HEK293 (cell line): ENCODE data around the gene CEP55.

Experiments used
- CTCF ChIA-PET: fragments of 350-600 bp; formaldehyde crosslinking; extraction: SDS; loops from one replicate; lab custom pipeline; 2021; ENCODE audit warnings: antibody characterized with exemption; lab: Yijun Ruan, JAX
- POLR2A ChIA-PET: fragments of 300-600 bp; formaldehyde crosslinking; extraction: SDS; loops from one replicate; lab custom pipeline; 2020; ENCODE audit warnings: antibody characterized with exemption, inconsistent platforms; lab: Yijun Ruan, JAX
- H3K27ac ChIP-seq: fragments of 200-500 bp; sonication (Bioruptor generic); 2 replicates; pipeline ENCODE4 v1.5.1; 2014; ENCODE audit warnings: low read depth, low read length, control low read depth, inconsistent platforms; ENCODE audit errors: extremely low read depth
- H3K36me3 ChIP-seq, 2 experiments: fragments of 200-500 bp in 1 of 2; sonication (Bioruptor generic) in 1 of 2; 1 replicate in 1 of 2; 2 replicates in 1 of 2; pipeline ENCODE4 v1.5.1; 2014 to 2017; ENCODE audit warnings: inconsistent platforms in 2 of 2, low read length in 2 of 2; ENCODE audit not compliant: control insufficient read depth in 2 of 2, insufficient read depth in 1 of 2
- H3K4me1 ChIP-seq: fragments of 200-500 bp; sonication (Bioruptor generic); 2 replicates; pipeline ENCODE4 v1.5.1; 2014; ENCODE audit warnings: mild to moderate bottlenecking, low read length, inconsistent platforms; ENCODE audit not compliant: control insufficient read depth, insufficient read depth
- H3K4me3 ChIP-seq: 2 replicates; pipeline ENCODE4 v1.5.1; 2011; ENCODE audit warnings: low read depth, mild to moderate bottlenecking, control low read depth, low read length, moderate library complexity
- H3K9me3 ChIP-seq: fragments of 200-500 bp; sonication (Bioruptor generic); 2 replicates; pipeline ENCODE4 v1.5.1; 2014; ENCODE audit warnings: low read depth, low read length, inconsistent platforms; ENCODE audit not compliant: control insufficient read depth, insufficient read depth
- ATF2 ChIP-seq: fragments of 450-650 bp; formaldehyde crosslinking; IDR thresholded peaks from 2 replicates; pipeline ENCODE4 v1.5.1; 2016; ENCODE audit warnings: missing biosample characterization, missing genetic modification characterization, low read depth
- GLIS1 ChIP-seq: fragments of 450-650 bp; formaldehyde crosslinking; IDR thresholded peaks from 2 replicates; pipeline ENCODE4 v1.5.1; 2016; ENCODE audit warnings: missing biosample characterization, missing genetic modification characterization
- HOXD13 ChIP-seq: sonication (generic); formaldehyde crosslinking; IDR thresholded peaks from 2 replicates; pipeline ENCODE4 v1.8.0; 2022; ENCODE audit warnings: missing genetic modification reagents, borderline replicate concordance
- IKZF3 ChIP-seq: fragments of 450-650 bp; IDR thresholded peaks from 2 replicates; pipeline ENCODE4 v1.5.0; 2018; ENCODE audit warnings: missing biosample characterization, mild to moderate bottlenecking, missing genetic modification characterization, moderate library complexity
- INSM2 ChIP-seq: fragments of 450-650 bp; formaldehyde crosslinking; IDR thresholded peaks from 2 replicates; pipeline ENCODE4 v1.5.1; 2016; ENCODE audit warnings: missing biosample characterization, missing genetic modification characterization
- KLF9 ChIP-seq: fragments of 450-650 bp; formaldehyde crosslinking; IDR thresholded peaks from 2 replicates; pipeline ENCODE4 v1.5.1; 2016; ENCODE audit warnings: missing biosample characterization, missing genetic modification characterization, low read depth
- SALL2 ChIP-seq: fragments of 450-650 bp; formaldehyde crosslinking; IDR thresholded peaks from 2 replicates; pipeline ENCODE4 v1.5.0; 2017; ENCODE audit warnings: missing biosample characterization, mild to moderate bottlenecking, missing genetic modification characterization, borderline replicate concordance
- SP2 ChIP-seq: fragments of 450-650 bp; formaldehyde crosslinking; IDR thresholded peaks from 2 replicates; pipeline ENCODE4 v1.5.1; 2016; ENCODE audit warnings: missing biosample characterization, missing genetic modification characterization
- ZBTB21 ChIP-seq: fragments of 450-650 bp; formaldehyde crosslinking; IDR thresholded peaks from 2 replicates; pipeline ENCODE4 v1.5.1; 2017; ENCODE audit warnings: missing biosample characterization, missing genetic modification characterization
- ZBTB48 ChIP-seq: fragments of 450-650 bp; formaldehyde crosslinking; IDR thresholded peaks from 2 replicates; pipeline ENCODE4 v1.5.1; 2016; ENCODE audit warnings: missing biosample characterization, missing genetic modification characterization
- ZNF138 ChIP-seq: fragments of 450-650 bp; formaldehyde crosslinking; IDR thresholded peaks from 2 replicates; pipeline ENCODE4 v1.5.1; 2016; ENCODE audit warnings: missing biosample characterization, missing genetic modification characterization, borderline replicate concordance
- ZNF184 ChIP-seq: fragments of 450-650 bp; IDR thresholded peaks from 2 replicates; pipeline ENCODE4 v1.5.1; 2018; ENCODE audit warnings: missing biosample characterization, mild to moderate bottlenecking, missing genetic modification characterization
- ZNF19 ChIP-seq: fragments of 450-650 bp; formaldehyde crosslinking; IDR thresholded peaks from 2 replicates; pipeline ENCODE4; 2016; ENCODE audit warnings: missing biosample characterization, missing genetic modification characterization, low read depth
- ZNF221 ChIP-seq: fragments of 450-650 bp; formaldehyde crosslinking; IDR thresholded peaks from 2 replicates; pipeline ENCODE4 v1.5.1; 2017; ENCODE audit warnings: missing biosample characterization, missing genetic modification characterization, borderline replicate concordance
- ZNF280C ChIP-seq: fragments of 450-650 bp; formaldehyde crosslinking; IDR thresholded peaks from 2 replicates; pipeline ENCODE4 v1.5.1; 2016; ENCODE audit warnings: missing biosample characterization, missing genetic modification characterization
- ZNF311 ChIP-seq: fragments of 450-650 bp; formaldehyde crosslinking; IDR thresholded peaks from 2 replicates; pipeline ENCODE4 v1.5.1; 2017; ENCODE audit warnings: missing biosample characterization, missing genetic modification characterization, borderline replicate concordance
- ZNF404 ChIP-seq: fragments of 450-650 bp; formaldehyde crosslinking; IDR thresholded peaks from 2 replicates; pipeline ENCODE4 v1.5.1; 2017; ENCODE audit warnings: missing biosample characterization, missing genetic modification characterization
- ZNF449 ChIP-seq: fragments of 450-650 bp; formaldehyde crosslinking; IDR thresholded peaks from 2 replicates; pipeline ENCODE4 v1.5.1; 2017; ENCODE audit warnings: missing biosample characterization, mild to moderate bottlenecking, missing genetic modification characterization, moderate library complexity
- ZNF488 ChIP-seq: fragments of 450-650 bp; formaldehyde crosslinking; IDR thresholded peaks from 2 replicates; pipeline ENCODE4 v1.5.1; 2016; ENCODE audit warnings: missing biosample characterization, missing genetic modification characterization
- ZNF501 ChIP-seq: fragments of 450-650 bp; formaldehyde crosslinking; IDR thresholded peaks from 2 replicates; pipeline ENCODE4 v1.5.1; 2016; ENCODE audit warnings: missing biosample characterization, missing genetic modification characterization
- ZNF521 ChIP-seq: fragments of 450-650 bp; formaldehyde crosslinking; IDR thresholded peaks from 2 replicates; pipeline ENCODE4 v1.5.1; 2017; ENCODE audit warnings: missing biosample characterization, mild to moderate bottlenecking, missing genetic modification characterization
- ZNF530 ChIP-seq: fragments of 450-650 bp; formaldehyde crosslinking; IDR thresholded peaks from 2 replicates; pipeline ENCODE4 v1.5.1; 2016; ENCODE audit warnings: low read depth, missing biosample characterization, missing genetic modification characterization
- ZNF560 ChIP-seq: fragments of 450-650 bp; formaldehyde crosslinking; IDR thresholded peaks from 2 replicates; pipeline ENCODE4 v1.5.1; 2017; ENCODE audit warnings: missing biosample characterization, missing genetic modification characterization, borderline replicate concordance
- ZNF623 ChIP-seq: fragments of 450-650 bp; formaldehyde crosslinking; IDR thresholded peaks from 2 replicates; pipeline ENCODE4 v1.5.1; 2016; ENCODE audit warnings: missing biosample characterization, missing genetic modification characterization
- ZNF791 ChIP-seq: fragments of 450-650 bp; formaldehyde crosslinking; IDR thresholded peaks from 2 replicates; pipeline ENCODE4 v1.5.1; 2016; ENCODE audit warnings: missing biosample characterization, missing genetic modification characterization
- ZNF792 ChIP-seq: fragments of 450-650 bp; formaldehyde crosslinking; IDR thresholded peaks from 2 replicates; pipeline ENCODE4 v1.5.1; 2016; ENCODE audit warnings: missing biosample characterization, missing genetic modification characterization

Gene CEP55

GRCh38 chr10:93509816-93510215 lies 13.4 kb downstream of the CEP55 start:
- Histone ChIP-seq H3K4me3 (no peak overlapping the region), H3K9me3 (no peaks in the 10 kb centered on the region), H3K36me3 (peaks cover 46 to 75% of the 10 kb centered on the region in 2 experiments; a peak in 2 of 3 replicates), H3K4me1 (no peaks in the 10 kb centered on the region), H3K27ac (no peak overlapping the region)
- CTCF ChIA-PET: interaction anchor here (0.5 to 12.6 kb wide), 11 partner anchors 14 to 222 kb away, joined by 3 to 129 read pairs (median 4); partner anchors contain the start of gene MYOF
- POLR2A ChIA-PET: interaction anchor here (1.8 kb wide), 1 partner anchor 14 kb away, joined by 7 read pairs; the partner anchor contains the start of gene CEP55
- TF ChIP-seq ZNF501: no peak
- no peak for TF ChIP-seq ZNF280C
- no peak for TF ChIP-seq SP2
- no peak for TF ChIP-seq ZNF311 (tag by site-specific recombination)
- TF ChIP-seq ZNF138 (tag by site-specific recombination): no peak
- no peak for TF ChIP-seq ZNF488 (tag by site-specific recombination)
- no peak for TF ChIP-seq IKZF3 (tag by site-specific recombination)
- TF ChIP-seq GLIS1 (tag by site-specific recombination): no peak
- no peak for TF ChIP-seq INSM2 (tag by site-specific recombination)
- TF ChIP-seq ZNF560 (tag by site-specific recombination): no peak
- TF ChIP-seq ZBTB48 (tag by site-specific recombination): no peak
- no peak for TF ChIP-seq ZNF221
- TF ChIP-seq ZNF623 (tag by site-specific recombination): no peak
- no peak for TF ChIP-seq SALL2 (tag by site-specific recombination)
- no peak for TF ChIP-seq ZNF404 (tag by site-specific recombination)
- TF ChIP-seq ZNF19: no peak
- TF ChIP-seq, all 188 proteins: peak for 0

- TF ChIP-seq ZNF791 (tag by site-specific recombination) (no peak), ZNF449 (tag by site-specific recombination) (no peak), ZNF530 (tag by site-specific recombination) (no peak), ZNF521 (tag by site-specific recombination) (no peak), HOXD13 (CRISPR knock-in tag) (no peak), KLF9 (tag by site-specific recombination) (no peak), ZNF792 (tag by site-specific recombination) (no peak), ZBTB48 (tag by site-specific recombination) (no peak), ATF2 (tag by site-specific recombination) (no peak), ZBTB21 (tag by site-specific recombination) (no peak), ZNF184 (tag by site-specific recombination) (no peak)
- TF ChIP-seq, all 188 proteins: peak for 0
- Histone ChIP-seq H3K36me3 (peaks cover 54 to 81% of the 10 kb centered on the region in 2 experiments), H3K9me3 (no peaks in the 10 kb centered on the region), H3K27ac (no peak overlapping the region), H3K4me3 (no peak overlapping the region), H3K4me1 (no peaks in the 10 kb centered on the region)
- POLR2A ChIA-PET: no interaction called here
- CTCF ChIA-PET: interaction anchor here (0.6 to 12.6 kb wide), 11 partner anchors 8 to 155 kb away, joined by 3 to 129 read pairs (median 4); partner anchors contain the start of gene MYOF
Measured at GRCh38 chr10:93512565-93512964, 16.2 kb downstream of the CEP55 start.
